ENCODE data around the gene COL20A1.

DNA sequence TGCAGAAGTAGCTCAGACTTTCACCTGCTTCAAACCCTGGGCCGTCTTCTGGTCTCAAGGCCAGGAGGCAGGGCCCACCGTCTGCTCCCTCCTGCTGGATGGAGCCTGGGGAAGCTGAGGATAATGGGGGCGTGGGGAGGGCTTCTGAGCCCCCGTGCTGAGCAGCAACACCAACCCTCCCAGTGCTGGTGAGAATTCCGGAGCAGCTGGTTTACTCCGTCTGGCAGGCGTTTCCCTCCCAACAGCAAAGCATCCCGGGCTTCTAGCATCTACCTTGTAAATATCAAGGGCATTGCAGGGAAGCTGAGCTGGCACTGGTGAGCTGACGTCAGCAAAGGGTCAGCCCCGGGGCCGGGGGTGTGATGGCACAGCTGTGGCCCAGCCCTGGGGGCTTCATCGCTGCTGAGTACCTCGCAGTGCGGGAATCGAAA, 85.0 kb downstream of the COL20A1 start:
- TF ChIP-seq EZH2 (IDR thresholded peaks at IDR 0.05; ENCODE audit: low read length, unreplicated experiment) (no peak), CTCF (conservative IDR thresholded peaks at IDR 0.05; ENCODE audit: low read depth, low read length) (no peak)
